ENCODE data around the gene FAM120AOS. TPM values are rescaled to one million over a fixed set of nuclear protein-coding genes. Genes with fewer than 3 reads are reported as not detected.

The FAM120AOS gene
- total and polyA plus RNA-seq, 7 experiments from 2014 or later: 36.7 to 62.1 (median 47.2) TPM

DNA sequence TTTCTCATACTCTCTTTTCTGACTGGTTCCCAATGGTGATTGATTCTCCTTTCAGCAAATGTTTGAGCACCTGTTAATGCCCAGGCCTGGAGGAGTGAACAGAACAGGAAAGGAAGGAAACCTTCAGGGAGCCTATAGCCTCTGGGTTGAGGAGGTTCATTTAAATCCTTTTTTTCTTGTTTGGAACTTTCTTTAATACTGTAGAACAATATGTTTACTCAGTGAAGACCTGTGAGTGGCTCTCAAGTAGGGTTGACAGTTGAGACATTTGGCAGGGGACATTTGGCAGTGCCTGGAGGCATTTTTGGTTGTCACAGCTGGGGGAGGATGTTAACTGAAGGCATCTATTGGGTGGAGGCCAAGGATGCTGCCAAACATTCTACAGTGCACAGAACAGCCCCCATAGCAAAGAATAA lies 6.1 kb upstream of the FAM120AOS start:
- POLR2A ChIA-PET: no interaction called here
- Mint-ChIP-seq H3K9me3 (no peaks in the 10 kb centered on the region), H3K4me1 (peaks cover 61 to 90% (median 86%) of the 10 kb centered on the region in 7 donors), H3K27ac (peak overlapping the region in 4 of 9 donors; percentile 18 to 82 (median 42)), H3K36me3 (peaks cover 0 to 27% (median 13%) of the 10 kb centered on the region in 5 donors), H3K4me3 (peak overlapping the region in 5 of 10 donors; percentile 2 to 24 (median 14)), H3K27me3 (no peaks in the 10 kb centered on the region)
- CTCF ChIA-PET: no interaction called here
- ATAC-seq (no peak), DNase-seq (no peak)
- no peaks in the 10 kb centered on the region for H3K9me3 ChIP-seq (ENCODE audit: control insufficient read depth in 2 of 3, low read length in 3 of 3)
- intact Hi-C loops (cut with micrococcal nuclease): loop anchor here in 1 of 2 donors (10.0 kb wide), 1 partner anchor 325 kb away; the partner anchor contains the start of gene NINJ1
- no peaks in the 10 kb centered on the region for H3K36me3 ChIP-seq (ENCODE audit: control insufficient read depth in 2 of 3, insufficient read depth in 3 of 3, low read length in 3 of 3)
- no peak overlapping the region for H3K4me3 ChIP-seq (ENCODE audit: low read length)
- H3K4me1 ChIP-seq (ENCODE audit: control insufficient read depth in 2 of 2, insufficient read depth in 2 of 2, low read length in 2 of 2): peaks cover 32 to 40% of the 10 kb centered on the region in 2 donors
- H3K27me3 ChIP-seq (ENCODE audit: control insufficient read depth in 2 of 2, insufficient read depth in 2 of 2, low read length in 2 of 2): no peaks in the 10 kb centered on the region
- H3K27ac ChIP-seq (ENCODE audit: low read depth, low read length): no peak overlapping the region

DNA sequence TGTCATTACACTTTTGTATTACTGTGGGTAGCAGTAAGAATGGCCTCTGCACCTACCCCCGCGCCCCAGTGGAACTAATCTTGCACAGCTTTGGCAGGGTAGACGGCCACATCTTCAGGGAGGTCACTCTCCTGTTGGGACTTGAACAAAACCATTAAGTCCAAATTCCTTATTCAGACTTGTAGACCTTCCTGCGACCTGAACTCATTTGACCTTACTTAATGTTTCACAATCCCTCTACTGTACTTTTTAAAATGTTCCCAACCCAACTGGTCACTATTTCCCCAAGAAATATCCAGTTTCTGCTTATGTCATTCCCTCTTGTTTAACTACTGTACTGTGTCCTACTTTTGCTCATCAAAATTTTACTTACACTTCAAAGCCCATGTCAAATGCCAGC lies 5.3 kb upstream of the FAM120AOS start:
- POLR2A ChIA-PET: interaction anchor here (0.6 kb wide), 1 partner anchor 69 kb away, joined by 3 read pairs; no protein-coding TSS in a partner anchor
- Mint-ChIP-seq H3K9me3 (no peaks in the 10 kb centered on the region), H3K27ac (peak overlapping the region in 1 of 9 donors; percentile 72), H3K4me1 (peaks cover 59 to 90% (median 86%) of the 10 kb centered on the region in 7 donors), H3K36me3 (peaks cover 0 to 27% (median 13%) of the 10 kb centered on the region in 5 donors), H3K27me3 (no peaks in the 10 kb centered on the region), H3K4me3 (peak overlapping the region in 1 of 10 donors; percentile 30)
- ATAC-seq (no peak), DNase-seq (no peak)
- Histone ChIP-seq H3K4me3 (ENCODE audit: low read length) (no peak overlapping the region), H3K9me3 (ENCODE audit: control insufficient read depth in 2 of 3, low read length in 3 of 3) (no peaks in the 10 kb centered on the region), H3K27ac (ENCODE audit: low read depth, low read length) (no peak overlapping the region), H3K36me3 (ENCODE audit: control insufficient read depth in 2 of 3, insufficient read depth in 3 of 3, low read length in 3 of 3) (no peaks in the 10 kb centered on the region), H3K27me3 (ENCODE audit: control insufficient read depth in 2 of 2, insufficient read depth in 2 of 2, low read length in 2 of 2) (no peaks in the 10 kb centered on the region), H3K4me1 (ENCODE audit: control insufficient read depth in 2 of 2, insufficient read depth in 2 of 2, low read length in 2 of 2) (peaks cover 30 to 40% of the 10 kb centered on the region in 2 donors)
- CTCF ChIA-PET: no interaction called here
- intact Hi-C loops (cut with micrococcal nuclease): loop anchor here in 1 of 2 donors (10.0 kb wide), 1 partner anchor 324 kb away; the partner anchor contains the start of gene NINJ1

DNA sequence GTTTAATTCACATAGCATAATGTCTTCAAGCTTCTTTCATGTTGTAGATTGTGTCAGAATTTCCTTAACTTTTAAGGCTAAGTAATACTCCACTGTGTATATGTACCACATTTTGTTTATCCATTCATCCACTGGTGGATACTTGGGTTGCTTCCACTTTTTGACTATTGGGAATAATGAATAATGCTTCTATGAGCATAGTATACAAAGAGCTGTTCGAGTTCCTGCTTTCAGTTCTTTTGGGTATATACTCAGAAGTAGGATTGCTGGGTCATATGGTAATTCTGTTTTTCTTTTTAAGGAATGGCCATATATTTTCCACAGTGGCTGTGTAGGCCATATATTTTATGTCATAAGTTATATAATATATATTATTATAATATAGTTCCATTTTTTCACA lies 3.6 kb upstream of the FAM120AOS start:
- intact Hi-C loops (cut with micrococcal nuclease): loop anchor here in 1 of 2 donors (10.0 kb wide), 1 partner anchor 322 kb away; the partner anchor contains the start of gene NINJ1
- H3K36me3 Mint-ChIP-seq: peaks cover 0 to 29% (median 13%) of the 10 kb centered on the region in 5 donors
- peaks cover 23 to 40% of the 10 kb centered on the region in 2 donors for H3K4me1 ChIP-seq (ENCODE audit: control insufficient read depth in 2 of 2, insufficient read depth in 2 of 2, low read length in 2 of 2)
- H3K4me3 Mint-ChIP-seq: peak overlapping the region in 4 of 10 donors; percentile 5 to 61 (median 28)
- H3K4me1 Mint-ChIP-seq: peaks cover 56 to 83% (median 74%) of the 10 kb centered on the region in 7 donors
- H3K27ac Mint-ChIP-seq: peak overlapping the region in 6 of 9 donors; percentile 19 to 81 (median 36)
- H3K4me3 ChIP-seq (ENCODE audit: low read length): no peak overlapping the region
- H3K9me3 ChIP-seq (ENCODE audit: control insufficient read depth in 2 of 3, low read length in 3 of 3): no peaks in the 10 kb centered on the region
- DNase-seq: no peak
- ATAC-seq: no peak
- no peaks in the 10 kb centered on the region for H3K27me3 Mint-ChIP-seq
- POLR2A ChIA-PET: interaction anchor here (0.7 to 0.9 kb wide), 3 partner anchors 8 to 786 kb away, joined by 3 read pairs; no protein-coding TSS in a partner anchor
- no peak overlapping the region for H3K27ac ChIP-seq (ENCODE audit: low read depth, low read length)
- H3K9me3 Mint-ChIP-seq: no peaks in the 10 kb centered on the region
- CTCF ChIA-PET: interaction anchor here (0.6 kb wide), 1 partner anchor 317 kb away, joined by 3 read pairs; no protein-coding TSS in a partner anchor
- no peaks in the 10 kb centered on the region for H3K27me3 ChIP-seq (ENCODE audit: control insufficient read depth in 2 of 2, insufficient read depth in 2 of 2, low read length in 2 of 2)
- no peaks in the 10 kb centered on the region for H3K36me3 ChIP-seq (ENCODE audit: control insufficient read depth in 2 of 3, insufficient read depth in 3 of 3, low read length in 3 of 3)

DNA sequence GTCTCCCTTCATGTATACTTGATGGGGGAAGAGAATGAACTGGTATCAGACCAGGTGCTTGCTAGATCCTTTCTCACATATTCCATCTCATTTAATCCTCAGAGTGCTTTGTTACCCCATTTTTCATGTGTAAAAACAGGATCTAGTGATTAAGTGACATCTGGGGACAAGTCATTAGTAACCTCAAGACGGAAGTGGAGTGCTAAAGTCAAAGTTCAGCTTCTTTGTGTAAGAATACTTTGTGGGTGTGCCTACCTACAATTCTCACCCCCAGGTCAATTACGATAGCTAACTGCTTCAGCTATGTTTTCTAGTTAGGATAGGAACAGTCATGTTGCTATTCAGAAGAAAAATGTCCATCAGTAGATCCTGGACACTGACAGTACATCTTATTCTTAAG lies 3.1 kb upstream of the FAM120AOS start:
- no peak for ATAC-seq
- Mint-ChIP-seq H3K36me3 (peaks cover 0 to 26% (median 13%) of the 10 kb centered on the region in 5 donors), H3K27me3 (no peaks in the 10 kb centered on the region), H3K27ac (peak overlapping the region in 8 of 9 donors; percentile 17 to 84 (median 42)), H3K4me3 (peak overlapping the region in 7 of 10 donors; percentile 5 to 73 (median 53)), H3K9me3 (no peaks in the 10 kb centered on the region), H3K4me1 (peaks cover 53 to 80% (median 71%) of the 10 kb centered on the region in 7 donors)
- intact Hi-C loops (cut with micrococcal nuclease): loop anchor here in 1 of 2 donors (10.0 kb wide), 1 partner anchor 322 kb away; the partner anchor contains the start of gene NINJ1
- Histone ChIP-seq H3K27me3 (ENCODE audit: control insufficient read depth in 2 of 2, insufficient read depth in 2 of 2, low read length in 2 of 2) (no peaks in the 10 kb centered on the region), H3K9me3 (ENCODE audit: control insufficient read depth in 2 of 3, low read length in 3 of 3) (no peaks in the 10 kb centered on the region), H3K4me1 (ENCODE audit: control insufficient read depth in 2 of 2, insufficient read depth in 2 of 2, low read length in 2 of 2) (peaks cover 23 to 40% of the 10 kb centered on the region in 2 donors), H3K4me3 (ENCODE audit: low read length) (no peak overlapping the region), H3K27ac (ENCODE audit: low read depth, low read length) (no peak overlapping the region), H3K36me3 (ENCODE audit: control insufficient read depth in 2 of 3, insufficient read depth in 3 of 3, low read length in 3 of 3) (no peaks in the 10 kb centered on the region)
- ChIA-PET CTCF (interaction anchor here (0.5 kb wide), 2 partner anchors 404 to 1326 kb away, joined by 3 to 4 read pairs; no protein-coding TSS in a partner anchor), POLR2A (interaction anchor here (0.7 to 0.9 kb wide), 4 partner anchors 9 to 786 kb away, joined by 3 read pairs; no protein-coding TSS in a partner anchor)
- DNase-seq: no peak

DNA sequence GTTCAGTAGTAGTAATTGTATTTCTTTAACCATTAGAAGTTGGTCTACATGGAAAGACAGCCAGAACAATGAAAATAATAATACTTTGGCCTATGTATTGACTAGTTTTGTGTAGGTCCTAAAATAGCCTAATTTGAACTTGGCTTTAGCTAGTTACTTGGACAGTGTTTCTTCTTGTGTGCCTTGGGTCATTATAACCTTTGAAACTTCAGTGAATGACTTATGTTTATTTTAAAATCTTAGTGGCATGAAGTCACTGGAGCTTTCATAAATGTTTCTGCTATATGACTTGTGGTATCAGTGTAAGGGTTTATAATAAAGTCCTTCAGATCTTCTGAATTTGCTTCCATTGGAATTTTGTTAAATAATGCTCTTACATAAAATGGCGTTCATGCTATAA lies 2.6 kb upstream of the FAM120AOS start:
- Histone ChIP-seq H3K4me1 (ENCODE audit: control insufficient read depth in 2 of 2, insufficient read depth in 2 of 2, low read length in 2 of 2) (peaks cover 23 to 40% of the 10 kb centered on the region in 2 donors), H3K4me3 (ENCODE audit: low read length) (no peak overlapping the region), H3K36me3 (ENCODE audit: control insufficient read depth in 2 of 3, insufficient read depth in 3 of 3, low read length in 3 of 3) (peaks cover 0 to 3% (median 0%) of the 10 kb centered on the region in 3 experiments), H3K9me3 (ENCODE audit: control insufficient read depth in 2 of 3, low read length in 3 of 3) (no peaks in the 10 kb centered on the region), H3K27me3 (ENCODE audit: control insufficient read depth in 2 of 2, insufficient read depth in 2 of 2, low read length in 2 of 2) (no peaks in the 10 kb centered on the region), H3K27ac (ENCODE audit: low read depth, low read length) (no peak overlapping the region)
- Mint-ChIP-seq H3K9me3 (no peaks in the 10 kb centered on the region), H3K4me1 (peaks cover 52 to 76% (median 70%) of the 10 kb centered on the region in 7 donors), H3K4me3 (peak overlapping the region in 8 of 10 donors; percentile 5 to 73 (median 48)), H3K27me3 (no peaks in the 10 kb centered on the region), H3K36me3 (peaks cover 0 to 26% (median 13%) of the 10 kb centered on the region in 5 donors), H3K27ac (peak overlapping the region in 6 of 9 donors; percentile 17 to 81 (median 36))
- ATAC-seq (no peak), DNase-seq (no peak)
- ChIA-PET CTCF (interaction anchor here (0.5 kb wide), 2 partner anchors 404 to 1326 kb away, joined by 3 to 4 read pairs; no protein-coding TSS in a partner anchor), POLR2A (interaction anchor here (0.7 kb wide), 1 partner anchor 692 kb away, joined by 3 read pairs; no protein-coding TSS in a partner anchor)
- intact Hi-C loops (cut with micrococcal nuclease): loop anchor here in 1 of 2 donors (10.0 kb wide), 1 partner anchor 321 kb away; the partner anchor contains the start of gene NINJ1

DNA sequence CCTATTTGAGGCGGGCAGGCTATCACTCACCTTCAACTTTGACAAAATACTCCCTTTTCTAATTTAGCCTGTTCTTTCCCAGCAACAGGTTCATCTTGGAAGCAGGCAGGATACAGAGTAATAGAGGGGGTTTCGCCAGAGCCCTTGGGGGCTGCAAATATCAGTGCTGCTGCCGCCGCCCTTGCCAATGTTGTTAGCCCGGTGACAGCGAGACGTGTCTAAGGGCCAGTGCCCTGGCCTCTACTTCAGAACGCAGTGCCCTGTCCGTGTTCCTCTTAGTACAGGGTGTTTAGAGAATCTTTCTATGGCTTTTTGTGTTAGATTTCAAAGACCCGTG lies 703 bp downstream of the FAM120AOS start:
- POLR2A ChIA-PET: interaction anchor here (1.2 to 2.1 kb wide), 3 partner anchors 489 to 1337 kb away, joined by 4 to 11 read pairs (median 4); partner anchors contain the start of gene SPTLC1

More for the DNA sequence above, 703 bp downstream of the FAM120AOS start:
- CTCF ChIA-PET: interaction anchor here (2.0 kb wide), 1 partner anchor 114 kb away, joined by 12 read pairs; no protein-coding TSS in a partner anchor
- Mint-ChIP-seq H3K27ac (peak overlapping the region; percentile 83 to 96 (median 94)), H3K9me3 (no peaks in the 10 kb centered on the region), H3K4me1 (peaks cover 36 to 69% (median 54%) of the 10 kb centered on the region in 7 donors), H3K36me3 (peaks cover 3 to 23% (median 4%) of the 10 kb centered on the region in 5 donors), H3K4me3 (peak overlapping the region; percentile 89 to 100 (median 95)), H3K27me3 (no peaks in the 10 kb centered on the region)
- no peaks in the 10 kb centered on the region for H3K27me3 ChIP-seq (ENCODE audit: control insufficient read depth in 2 of 2, insufficient read depth in 2 of 2, low read length in 2 of 2)
- peaks cover 31 to 47% of the 10 kb centered on the region in 2 donors for H3K4me1 ChIP-seq (ENCODE audit: control insufficient read depth in 2 of 2, insufficient read depth in 2 of 2, low read length in 2 of 2)
- intact Hi-C loops (cut with micrococcal nuclease): loop anchor here (1.0 to 10.0 kb wide), 18 partner anchors 11 to 1337 kb away; partner anchors contain the start of genes NINJ1 (in 2 of the 2), CARD19 (in 1 of the 2), CENPP (in 1 of the 2) and IARS1 (in 1 of the 2)
- DNase-seq (peak in 2 of 9 donors; percentile 11 to 28), ATAC-seq (peak; percentile 1)
- H3K9me3 ChIP-seq (ENCODE audit: control insufficient read depth in 2 of 3, low read length in 3 of 3): no peaks in the 10 kb centered on the region
- H3K36me3 ChIP-seq (ENCODE audit: control insufficient read depth in 2 of 3, insufficient read depth in 3 of 3, low read length in 3 of 3): peaks cover 1 to 10% (median 4%) of the 10 kb centered on the region in 3 experiments
- H3K27ac ChIP-seq (ENCODE audit: low read depth, low read length): peak overlapping the region; percentile 87
- peak overlapping the region; percentile 72 for H3K4me3 ChIP-seq (ENCODE audit: low read length)

All from naive thymus-derived CD4-positive, alpha-beta T cell (primary cell).